NCI-H345 treated with DMSO at 0.1 percent for 48 hours (cell line): Measurements from ENCODE around the gene OR9A4.

Experiments
- DNase-seq: peaks from one replicate; lab custom pipeline; 2025; ENCODE audit not compliant: unreplicated experiment; lab: John Stamatoyannopoulos, UW

OR9A4 gene

GRCh38 chr7:141945356-141945755 lies 29.2 kb downstream of the OR9A4 start:
- no peak for DNase-seq

GRCh38 chr7:141946796-141947195 lies 30.6 kb downstream of the OR9A4 start, which contains the start of gene CLEC5A:
Gene CLEC5A, minus strand, starts transcription at chr7:141946974. Its CDS starts 682 bp downstream, at chr7:141946292.
- no peak for DNase-seq

GRCh38 chr7:141949021-141949420 lies 32.8 kb downstream of the OR9A4 start:
- no peak for DNase-seq

- DNase-seq, result no peak
These were observed 33.3 kb downstream of the OR9A4 start for GRCh38 chr7:141949451-141949850.

- no peak for DNase-seq
These were observed 33.7 kb downstream of the OR9A4 start for GRCh38 chr7:141949911-141950310.

GRCh38 chr7:141950806-141951205 lies 34.6 kb downstream of the OR9A4 start:
- DNase-seq, result no peak

GRCh38 chr7:141952461-141952860 lies 36.3 kb downstream of the OR9A4 start:
- DNase-seq, result no peak

- DNase-seq, result no peak
These were observed 38.1 kb downstream of the OR9A4 start for GRCh38 chr7:141954334-141954733.

GRCh38 chr7:141956084-141956483 lies 39.9 kb downstream of the OR9A4 start:
- no peak for DNase-seq

- DNase-seq, result no peak
These were observed 44.7 kb downstream of the OR9A4 start for GRCh38 chr7:141960687-141961422.
